Embryonic facial prominence (tissue), 1 donor: ENCODE data around the gene TNRC6A.
"Not testable (repeated sequence)": the region's sequence is repeated elsewhere in the genome, so short reads cannot be mapped to it uniquely, and the experiment has no call there.

Experiments used
- DNase-seq: peaks from one replicate; pipeline ENCODE4 v3.0.0-alpha.2; 2016; ENCODE audit errors: extremely low spot score

TNRC6A gene

DNA sequence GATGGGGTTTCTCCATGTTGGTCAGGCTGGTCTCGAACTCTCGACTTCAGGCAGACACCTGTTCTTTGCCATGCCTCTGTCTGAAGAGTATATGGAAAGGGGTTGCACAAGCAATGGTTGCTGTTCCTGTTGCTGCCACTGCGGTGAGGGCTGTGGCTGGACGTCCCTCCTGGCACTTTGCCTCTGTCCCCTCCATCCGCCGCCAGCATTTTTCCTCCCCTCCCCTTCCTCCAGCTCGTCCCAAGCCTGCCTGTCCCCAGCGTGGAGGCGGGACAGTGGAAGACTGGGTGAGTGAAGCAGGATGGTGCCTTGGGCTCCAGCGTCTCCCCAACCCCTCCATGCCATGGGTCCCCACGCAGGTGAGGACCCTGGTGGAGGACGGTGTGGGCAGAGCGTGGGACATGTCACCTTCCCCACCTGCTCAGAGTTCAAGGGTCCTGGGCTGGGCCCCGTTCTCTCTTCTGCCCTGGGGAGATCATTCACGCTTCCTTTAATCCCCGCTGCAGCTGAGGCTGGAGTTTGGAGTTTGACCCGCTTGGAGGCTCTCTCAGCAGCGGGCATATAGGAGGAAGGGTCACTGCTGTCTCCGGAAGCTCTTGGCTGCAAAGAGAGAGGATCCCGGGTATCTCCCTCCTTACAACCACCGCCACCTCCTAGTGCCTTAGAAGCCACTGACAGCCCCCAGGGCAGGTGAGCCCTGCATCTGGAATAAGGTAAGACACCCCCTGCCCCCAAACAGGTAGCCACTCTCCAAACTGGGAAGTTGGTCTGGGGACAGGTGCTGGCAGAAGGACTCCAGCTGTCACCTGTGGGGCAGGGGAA is 116.5 kb downstream of the TNRC6A start, which contains the start of gene SLC5A11:
Gene SLC5A11 (plus strand): TSS at position 238 of the 822 bp plus-strand sequence. CDS start 12,681 bp downstream, outside the sequence.
- DNase-seq, result no peak

GRCh38 chr16:24846548-24847357 is 117.3 kb downstream of the TNRC6A start:
- no peak for DNase-seq

- DNase-seq, result no peak
Measured at GRCh38 chr16:24847358-24847664, 117.9 kb downstream of the TNRC6A start.

- DNase-seq, result no peak
Measured at GRCh38 chr16:24848065-24848464, 118.6 kb downstream of the TNRC6A start.

GRCh38 chr16:24849641-24850040 is 120.2 kb downstream of the TNRC6A start:
- DNase-seq, result no peak

DNA sequence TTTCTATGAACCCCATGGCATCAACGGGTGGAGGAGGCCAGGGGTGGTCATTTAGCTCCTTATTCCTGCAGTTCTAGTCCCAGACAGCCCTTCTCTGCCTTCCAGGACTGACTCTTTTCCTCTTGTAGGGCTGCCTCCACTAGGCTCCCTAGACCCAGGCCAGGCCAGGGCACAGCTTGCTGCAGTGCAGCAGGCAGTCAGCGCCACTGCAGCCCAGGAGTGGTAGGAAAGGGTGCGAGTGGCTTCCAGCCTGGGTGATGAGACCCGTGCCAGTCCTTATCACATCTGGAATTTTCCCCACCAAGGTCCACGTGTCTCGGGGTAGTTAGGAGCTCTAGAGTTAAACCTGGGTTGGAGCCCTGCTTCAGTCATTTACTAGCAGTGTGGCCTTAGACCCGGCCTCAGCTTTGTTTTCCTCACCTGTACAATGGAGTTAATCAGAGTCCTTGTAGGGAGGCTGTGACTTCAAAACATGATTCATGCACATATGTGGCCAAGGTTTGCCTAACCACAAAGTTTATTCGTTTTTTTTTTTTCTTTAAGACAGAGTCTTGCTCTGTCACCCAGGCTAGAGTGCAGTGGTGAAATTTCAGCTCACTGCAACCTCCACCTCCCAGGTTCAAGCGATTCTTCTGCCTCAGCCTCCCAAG is 121.0 kb downstream of the TNRC6A start:
- no peak for DNase-seq

- no peak for DNase-seq
Measured at GRCh38 chr16:24851700-24852099, 122.2 kb downstream of the TNRC6A start.

DNA sequence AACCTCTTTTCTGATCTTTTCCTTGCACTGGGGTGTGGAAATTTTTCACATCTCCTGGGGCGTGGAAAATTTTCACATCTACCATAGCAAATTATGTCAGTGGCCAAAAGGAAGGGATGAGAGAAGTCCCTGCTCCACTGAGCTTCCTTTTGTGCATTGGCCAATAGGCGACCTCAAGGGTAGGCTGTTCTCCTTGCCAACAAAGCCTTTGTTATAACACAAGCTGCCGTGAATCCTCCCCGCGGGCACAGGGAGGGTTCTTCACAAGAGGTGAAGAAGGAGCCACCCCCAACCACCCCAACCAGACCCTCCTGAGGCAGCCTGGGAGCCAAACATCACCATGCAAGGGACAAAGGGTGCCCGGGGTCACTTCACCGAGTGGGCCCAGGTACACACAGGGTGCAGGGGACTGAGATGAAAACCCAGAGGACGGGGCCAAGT is 122.8 kb downstream of the TNRC6A start:
- DNase-seq, result no peak

GRCh38 chr16:24853169-24853824 is 123.8 kb downstream of the TNRC6A start:
- no peak for DNase-seq

DNA sequence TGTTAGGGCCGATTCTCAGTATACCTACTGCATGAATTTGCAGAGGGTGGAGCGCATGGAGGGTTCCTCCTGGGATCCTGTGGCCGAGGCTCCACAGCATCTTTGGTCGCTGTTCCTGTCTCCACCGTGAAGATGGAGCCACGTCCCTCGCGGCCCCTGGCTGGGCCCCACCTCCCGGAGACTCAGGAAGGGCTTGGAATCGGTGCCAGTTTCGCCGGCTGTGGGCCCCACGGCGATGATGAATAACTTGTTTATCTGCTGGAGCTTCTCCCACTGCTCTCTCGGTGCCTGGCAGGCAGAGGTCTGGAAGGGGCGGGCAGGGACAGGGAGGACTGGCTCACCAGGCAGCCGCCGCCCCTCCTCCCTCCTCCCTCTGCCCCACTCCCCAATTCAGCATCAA is 124.4 kb downstream of the TNRC6A start:
- no peak for DNase-seq

GRCh38 chr16:24854607-24855171 is 125.2 kb downstream of the TNRC6A start:
- DNase-seq, result no peak

DNA sequence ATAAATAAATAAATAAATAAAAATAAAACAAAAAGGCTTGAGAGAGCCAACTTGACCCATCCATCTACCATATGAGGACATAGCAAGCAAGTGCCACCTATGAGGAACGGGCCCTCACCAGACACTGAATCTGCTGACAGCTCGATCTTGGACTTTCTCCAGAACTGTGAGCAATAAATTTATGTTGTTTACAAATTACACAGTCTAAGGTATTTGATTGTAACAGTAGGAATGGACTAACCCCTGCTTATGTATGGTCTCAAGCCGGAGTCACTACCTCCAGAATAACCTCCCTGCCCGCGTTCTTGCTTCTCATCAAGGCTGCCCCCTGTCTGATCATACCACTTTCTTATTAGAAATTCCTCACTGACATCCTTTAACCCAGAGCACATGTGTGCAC is 126.2 kb downstream of the TNRC6A start:
- no peak for DNase-seq

- not testable (repeated sequence) for DNase-seq
Measured at GRCh38 chr16:24856871-24857270, 127.4 kb downstream of the TNRC6A start.

DNA sequence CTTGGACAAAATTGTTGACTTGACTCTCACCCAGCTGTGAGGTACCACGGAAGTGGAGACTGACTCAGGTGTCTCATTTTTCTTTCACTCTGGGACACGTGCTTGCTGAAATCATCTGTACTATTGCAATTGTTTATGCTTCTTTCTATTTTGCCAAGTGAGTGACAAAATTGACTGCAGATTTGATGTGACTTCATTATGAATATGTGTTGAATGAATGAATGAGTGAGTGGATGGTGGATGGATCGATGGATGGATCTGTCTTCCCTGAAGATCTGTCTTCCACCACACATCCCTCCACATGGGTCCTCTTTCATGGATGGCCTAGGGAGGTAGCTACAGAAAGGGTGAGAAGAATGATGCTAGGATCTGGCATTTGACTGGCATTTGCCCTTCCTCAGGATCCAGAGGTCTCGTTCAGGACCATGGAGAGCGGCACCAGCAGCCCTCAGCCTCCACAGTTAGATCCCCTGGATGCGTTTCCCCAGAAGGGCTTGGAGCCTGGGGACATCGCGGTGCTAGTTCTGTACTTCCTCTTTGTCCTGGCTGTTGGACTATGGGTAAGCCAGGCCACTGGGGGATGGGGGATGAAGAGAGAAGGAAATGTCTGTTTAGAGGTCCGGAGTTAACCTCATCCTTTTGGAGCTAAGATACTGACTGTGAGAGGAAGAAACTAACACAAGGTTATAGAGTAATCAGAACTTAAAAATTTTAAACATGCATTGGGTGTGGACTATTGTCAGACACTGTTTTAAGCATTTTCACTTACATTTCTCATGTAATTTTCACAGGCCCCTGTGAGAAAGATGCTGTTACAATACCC is 129.0 kb downstream of the TNRC6A start:
- no peak for DNase-seq

DNA sequence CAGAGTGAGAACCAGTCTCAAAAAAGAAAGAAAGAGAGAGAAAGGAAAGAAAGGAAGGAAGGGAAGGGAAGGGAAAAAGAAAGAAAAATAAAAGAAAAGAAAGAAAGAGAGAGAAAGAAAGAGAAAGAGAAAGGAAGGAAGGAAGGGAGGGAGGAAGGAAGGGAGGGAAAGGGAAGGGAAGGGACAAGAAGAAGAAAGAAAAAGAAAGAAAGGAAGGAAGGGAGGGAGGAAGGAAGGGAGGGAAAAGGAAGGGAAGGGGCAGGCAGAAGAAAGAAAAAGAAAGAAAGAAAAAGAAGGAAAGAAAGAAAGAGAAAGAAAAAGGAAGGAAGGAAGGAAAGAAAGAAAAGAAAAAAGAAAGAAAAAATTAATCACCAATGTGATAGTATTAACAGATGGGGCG is 132.0 kb downstream of the TNRC6A start:
- DNase-seq, result no peak

GRCh38 chr16:24863582-24864437 is 134.4 kb downstream of the TNRC6A start:
- no peak for DNase-seq

- DNase-seq, result no peak
Measured at GRCh38 chr16:24869033-24869432, 139.6 kb downstream of the TNRC6A start.

GRCh38 chr16:24871891-24872290 is 142.4 kb downstream of the TNRC6A start:
- DNase-seq, result no peak

GRCh38 chr16:24873028-24873427 is 143.6 kb downstream of the TNRC6A start:
- DNase-seq, result no peak

DNA sequence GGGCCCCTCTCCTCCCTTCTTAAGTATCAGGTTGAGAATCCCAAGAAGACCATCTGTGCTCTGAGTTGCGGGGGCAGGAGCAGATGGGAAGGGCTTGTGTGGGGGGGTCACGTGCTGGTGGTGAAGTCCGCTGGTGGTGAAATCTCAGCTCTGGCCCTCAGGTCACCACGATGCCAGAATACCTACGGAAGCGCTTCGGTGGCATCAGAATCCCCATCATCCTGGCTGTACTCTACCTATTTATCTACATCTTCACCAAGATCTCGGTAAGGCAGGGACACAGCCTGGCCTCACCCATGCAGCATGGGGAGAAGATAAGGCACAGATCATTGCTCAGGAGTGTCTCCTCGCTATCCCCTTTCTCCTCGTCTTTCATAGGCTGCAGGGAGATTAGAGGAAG is 146.0 kb downstream of the TNRC6A start:
- no peak for DNase-seq
